HepG2 (cell line): ENCODE results near the gene OPA3. TPM values are rescaled to one million over a fixed set of nuclear protein-coding genes. Genes with fewer than 3 reads are reported as not detected.

Source experiments
- ATF4 ChIP-seq, 2 experiments: fragments of 450-650 bp in 1 of 2; sonication (generic) in 1 of 2; formaldehyde crosslinking; IDR thresholded peaks; 2 replicates each; pipeline versions ENCODE4 v1.5.0 to v1.8.0; 2020 to 2022; ENCODE audit warnings: mild to moderate bottlenecking in 1 of 2, missing genetic modification reagents in 1 of 2
- CBFB ChIP-seq: sonication (generic); formaldehyde crosslinking; IDR thresholded peaks from 2 replicates; pipeline ENCODE4 v1.4.0; 2020; ENCODE audit warnings: missing genetic modification reagents
- CERS6 ChIP-seq: sonication (generic); formaldehyde crosslinking; IDR thresholded peaks from 2 replicates; pipeline ENCODE4 v1.5.0; 2020; ENCODE audit warnings: missing genetic modification reagents
- EED ChIP-seq: sonication (generic); formaldehyde crosslinking; IDR thresholded peaks from 2 replicates; pipeline ENCODE4 v1.5.0; 2020; ENCODE audit warnings: mild to moderate bottlenecking, missing genetic modification reagents
- HOXA5 ChIP-seq: sonication (generic); formaldehyde crosslinking; IDR thresholded peaks from 2 replicates; pipeline ENCODE4 v1.4.0; 2020; ENCODE audit warnings: missing genetic modification reagents
- ISL2 ChIP-seq: sonication (generic); formaldehyde crosslinking; IDR thresholded peaks from 2 replicates; pipeline ENCODE4 v1.5.0; 2020; ENCODE audit warnings: missing genetic modification reagents
- KAT8 ChIP-seq: IDR thresholded peaks from 2 replicates; pipeline ENCODE4 v1.6.1; 2016; ENCODE audit warnings: missing genetic modification reagents, missing compliant biosample characterization
- MTA1 ChIP-seq: sonication (generic); formaldehyde crosslinking; IDR thresholded peaks from 2 replicates; pipeline ENCODE4 v1.4.0; 2020; ENCODE audit warnings: missing genetic modification reagents, mild to moderate bottlenecking, borderline replicate concordance
- PATZ1 ChIP-seq: sonication (generic); formaldehyde crosslinking; IDR thresholded peaks from 2 replicates; pipeline ENCODE4 v1.4.0; 2020; ENCODE audit warnings: missing genetic modification reagents
- PHB2 ChIP-seq: fragments of 450-650 bp; IDR thresholded peaks from 2 replicates; pipeline ENCODE4 v1.6.1; 2018; ENCODE audit not compliant: partially characterized antibody
- RARG ChIP-seq: sonication (generic); formaldehyde crosslinking; IDR thresholded peaks from 2 replicates; pipeline ENCODE4 v1.4.0; 2020; ENCODE audit warnings: low read depth, mild to moderate bottlenecking, missing genetic modification reagents
- RBM39 ChIP-seq: fragments of 200-400 bp; formaldehyde crosslinking; IDR thresholded peaks from one replicate; pipeline ENCODE4 v1.6.1; 2018; ENCODE audit warnings: antibody characterized with exemption, mild to moderate bottlenecking, low read depth, low read length; ENCODE audit not compliant: poor library complexity, severe bottlenecking
- SMAD1 ChIP-seq: sonication (generic); formaldehyde crosslinking; IDR thresholded peaks from 2 replicates; pipeline ENCODE4 v1.4.0; 2020; ENCODE audit warnings: missing genetic modification reagents, low read depth, mild to moderate bottlenecking, borderline replicate concordance
- STAT5B ChIP-seq: sonication (generic); formaldehyde crosslinking; IDR thresholded peaks from 2 replicates; pipeline ENCODE4 v1.4.0; 2020; ENCODE audit warnings: missing genetic modification reagents
- TGIF2 ChIP-seq: IDR thresholded peaks from 2 replicates; pipeline ENCODE4 v1.6.1; 2016; ENCODE audit warnings: control low read depth, missing compliant biosample characterization
- ZC3H13 ChIP-seq: sonication (generic); formaldehyde crosslinking; IDR thresholded peaks from 2 replicates; pipeline ENCODE4 v1.8.1; 2023; ENCODE audit warnings: mild to moderate bottlenecking, missing genetic modification reagents, moderate library complexity
- ZKSCAN5 ChIP-seq: sonication (generic); formaldehyde crosslinking; IDR thresholded peaks from 2 replicates; pipeline ENCODE4 v1.5.1; 2020; ENCODE audit warnings: mild to moderate bottlenecking, missing genetic modification reagents
- ZNF101 ChIP-seq: sonication (generic); formaldehyde crosslinking; IDR thresholded peaks from 2 replicates; pipeline ENCODE4 v1.4.0; 2020; ENCODE audit warnings: mild to moderate bottlenecking, low read depth, missing genetic modification reagents, borderline replicate concordance
- ZNF354B ChIP-seq: sonication (generic); formaldehyde crosslinking; IDR thresholded peaks from 2 replicates; pipeline ENCODE4 v1.8.0; 2022; ENCODE audit warnings: mild to moderate bottlenecking, missing genetic modification reagents
- ZNF547 ChIP-seq: sonication (generic); formaldehyde crosslinking; IDR thresholded peaks from 2 replicates; pipeline ENCODE4 v1.5.1; 2020; ENCODE audit warnings: mild to moderate bottlenecking, missing genetic modification reagents
- ZNF850 ChIP-seq: sonication (generic); formaldehyde crosslinking; conservative IDR thresholded peaks from 2 replicates; pipeline ENCODE4 v1.9.0; 2021; ENCODE audit warnings: mild to moderate bottlenecking, missing genetic modification reagents
- polyA plus RNA-seq, 8 experiments: library from polyadenylated mRNA; depleted of rRNA in 3 of 8; stranded (reverse) in 7 of 8; unstranded in 1 of 8; fragments of >200 nt; fragmentation: Illumina TruSeq in 4 of 8; extraction: Trizol in 4 of 8; gene quantifications; 2 replicates each; pipeline versions ENCODE4 v1.2.1 to v1.2.3, GENCODE V29; 2011 to 2016; ENCODE audit warnings: low read depth in 4 of 8, missing spikeins in 1 of 8, mixed read lengths in 1 of 8; ENCODE audit not compliant: insufficient read depth in 1 of 8
- total RNA-seq, 5 experiments: library from RNA; depleted of rRNA; stranded (reverse); fragments of >200 nt; fragmentation: Illumina TruSeq; extraction: Trizol; gene quantifications; 2 replicates each; pipeline ENCODE4 v1.2.3, GENCODE V29; 2016; ENCODE audit warnings: low read depth in 1 of 5
- TF ChIP-seq, protein P1 (sequence below): sonication (generic); formaldehyde crosslinking; IDR thresholded peaks from 2 replicates; pipeline ENCODE4 v1.8.0; 2022; ENCODE audit warnings: missing genetic modification reagents, mild to moderate bottlenecking, moderate library complexity, borderline replicate concordance
- TF ChIP-seq, protein P2 (sequence below): sonication (generic); formaldehyde crosslinking; IDR thresholded peaks from 2 replicates; pipeline ENCODE4 v1.9.0; 2022; ENCODE audit warnings: missing genetic modification reagents, mild to moderate bottlenecking, borderline replicate concordance

The OPA3 gene
- total and polyA plus RNA-seq, 2 of the 13 experiments (the other 11 are each of a cell fraction or from before 2014, with no cell fraction given), result 8.3 to 17.7 TPM

DNA sequence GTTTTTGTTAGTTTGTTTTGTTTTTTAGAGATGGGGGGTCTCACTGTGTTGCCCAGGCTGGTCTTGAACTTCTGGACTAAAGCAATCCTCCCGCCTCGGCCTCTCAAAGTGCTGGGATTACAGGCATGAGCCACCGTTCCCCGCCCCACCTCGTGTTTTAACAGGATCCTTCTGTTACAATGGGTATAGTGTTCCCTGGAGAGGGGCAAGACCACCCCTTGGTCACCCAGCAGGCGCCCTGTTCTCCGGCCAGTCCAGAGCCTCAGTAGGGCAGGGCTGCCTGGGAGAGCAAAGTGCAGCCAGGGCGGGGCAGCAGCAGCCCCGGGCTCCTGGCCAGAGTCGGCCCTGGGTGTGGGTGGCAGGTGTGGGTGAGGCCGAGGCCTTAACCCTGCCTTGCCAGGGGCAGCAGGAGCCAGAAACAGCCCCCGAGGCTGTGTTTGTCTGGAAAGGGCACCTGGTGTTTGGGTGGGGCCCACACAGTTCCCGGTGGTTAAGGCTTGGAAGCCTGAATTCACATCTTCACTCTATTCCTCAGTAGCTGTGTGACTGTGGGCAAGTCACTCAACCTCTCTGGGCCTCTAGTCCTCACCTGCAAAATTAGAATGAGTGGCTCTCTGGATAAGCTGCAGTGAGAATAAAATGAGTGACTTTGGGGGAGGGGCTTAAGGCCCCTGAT is 70.1 kb downstream of the OPA3 start (continued):
- TF ChIP-seq PHB2, result no peak
- no peak for TF ChIP-seq ZNF354B (CRISPR knock-in tag)
- no peak for TF ChIP-seq STAT5B (CRISPR knock-in tag)
- TF ChIP-seq RARG, result no peak
- TF ChIP-seq ISL2, result peak; percentile 72; the same call in 1 of the 2 replicates
- TF ChIP-seq, protein P1, sequence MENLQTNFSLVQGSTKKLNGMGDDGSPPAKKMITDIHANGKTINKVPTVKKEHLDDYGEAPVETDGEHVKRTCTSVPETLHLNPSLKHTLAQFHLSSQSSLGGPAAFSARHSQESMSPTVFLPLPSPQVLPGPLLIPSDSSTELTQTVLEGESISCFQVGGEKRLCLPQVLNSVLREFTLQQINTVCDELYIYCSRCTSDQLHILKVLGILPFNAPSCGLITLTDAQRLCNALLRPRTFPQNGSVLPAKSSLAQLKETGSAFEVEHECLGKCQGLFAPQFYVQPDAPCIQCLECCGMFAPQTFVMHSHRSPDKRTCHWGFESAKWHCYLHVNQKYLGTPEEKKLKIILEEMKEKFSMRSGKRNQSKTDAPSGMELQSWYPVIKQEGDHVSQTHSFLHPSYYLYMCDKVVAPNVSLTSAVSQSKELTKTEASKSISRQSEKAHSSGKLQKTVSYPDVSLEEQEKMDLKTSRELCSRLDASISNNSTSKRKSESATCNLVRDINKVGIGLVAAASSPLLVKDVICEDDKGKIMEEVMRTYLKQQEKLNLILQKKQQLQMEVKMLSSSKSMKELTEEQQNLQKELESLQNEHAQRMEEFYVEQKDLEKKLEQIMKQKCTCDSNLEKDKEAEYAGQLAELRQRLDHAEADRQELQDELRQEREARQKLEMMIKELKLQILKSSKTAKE (CRISPR knock-in tag), result peak; percentile 66
- peak; percentile 25; the same call in 1 of the 2 replicates for TF ChIP-seq HOXA5 (CRISPR knock-in tag)
- TF ChIP-seq, protein P2, sequence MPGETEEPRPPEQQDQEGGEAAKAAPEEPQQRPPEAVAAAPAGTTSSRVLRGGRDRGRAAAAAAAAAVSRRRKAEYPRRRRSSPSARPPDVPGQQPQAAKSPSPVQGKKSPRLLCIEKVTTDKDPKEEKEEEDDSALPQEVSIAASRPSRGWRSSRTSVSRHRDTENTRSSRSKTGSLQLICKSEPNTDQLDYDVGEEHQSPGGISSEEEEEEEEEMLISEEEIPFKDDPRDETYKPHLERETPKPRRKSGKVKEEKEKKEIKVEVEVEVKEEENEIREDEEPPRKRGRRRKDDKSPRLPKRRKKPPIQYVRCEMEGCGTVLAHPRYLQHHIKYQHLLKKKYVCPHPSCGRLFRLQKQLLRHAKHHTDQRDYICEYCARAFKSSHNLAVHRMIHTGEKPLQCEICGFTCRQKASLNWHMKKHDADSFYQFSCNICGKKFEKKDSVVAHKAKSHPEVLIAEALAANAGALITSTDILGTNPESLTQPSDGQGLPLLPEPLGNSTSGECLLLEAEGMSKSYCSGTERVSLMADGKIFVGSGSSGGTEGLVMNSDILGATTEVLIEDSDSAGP (CRISPR knock-in tag), result peak; percentile 84; the same call in 1 of the 2 replicates
- no peak for TF ChIP-seq RBM39
- peak; percentile 87 for TF ChIP-seq PATZ1
- TF ChIP-seq CERS6, result no peak
- TF ChIP-seq TGIF2, result no peak
- no peak for TF ChIP-seq CBFB
- peak; percentile 60; the same call in 1 of the 2 replicates for TF ChIP-seq ZC3H13 (CRISPR knock-in tag)
- no peak for TF ChIP-seq EED (CRISPR knock-in tag)
- TF ChIP-seq ZNF101 (CRISPR knock-in tag), result no peak
- TF ChIP-seq ZNF547 (CRISPR knock-in tag), result no peak
- TF ChIP-seq KAT8, result peak; percentile 48; the same call in 1 of the 2 replicates
- TF ChIP-seq SMAD1 (CRISPR knock-in tag), result no peak
- TF ChIP-seq ZKSCAN5 (CRISPR knock-in tag), result no peak
- TF ChIP-seq ATF4 (CRISPR knock-in tag; IDR thresholded peaks at IDR 0.05), result no peak
- TF ChIP-seq MTA1, result peak; percentile 59; the same call in 1 of the 2 replicates
- no peak for TF ChIP-seq ZNF850
